Ascending aorta (tissue), 2 donors: ENCODE results near the gene ITSN1. TPM values are rescaled to one million over a fixed set of nuclear protein-coding genes. Genes with fewer than 3 reads are reported as not detected.

Experiments
- DNase-seq, 2 donors: peaks; one replicate each; pipeline ENCODE4 v3.0.0-alpha.2; 2019; ENCODE audit warnings: low spot score in 2 of 2
- H3K27ac ChIP-seq, 2 donors: fragments of 200-600 bp; sonication (generic); one replicate each; pipeline ENCODE4 v1.5.1; 2016 to 2017; ENCODE audit warnings: mild to moderate bottlenecking in 1 of 2
- H3K27me3 ChIP-seq: fragments of 200-600 bp; sonication (generic); one replicate; pipeline ENCODE4 v1.5.1; 2017
- H3K36me3 ChIP-seq, 2 donors: fragments of 200-600 bp; sonication (generic); one replicate each; pipeline ENCODE4 v1.5.1; 2016
- H3K4me1 ChIP-seq, 2 donors: fragments of 200-600 bp; sonication (generic); one replicate each; pipeline ENCODE4 v1.5.1; 2016 to 2017; ENCODE audit warnings: mild to moderate bottlenecking in 1 of 2
- H3K4me3 ChIP-seq, 2 donors: fragments of 200-600 bp; sonication (generic); one replicate each; pipeline ENCODE4 v1.5.1; 2016 to 2017; ENCODE audit warnings: mild to moderate bottlenecking in 1 of 2
- H3K9me3 ChIP-seq, 2 donors: fragments of 200-600 bp; sonication (generic); one replicate each; pipeline ENCODE4 v1.5.1; 2016
- intact Hi-C: fragments of 100-400 bp; cut with DNase I; formaldehyde crosslinking; loops from one replicate; pipeline ENCODE4 v1.15.1; 2023
- total RNA-seq: library from RNA; depleted of rRNA; stranded (reverse); fragments of >200 nt; gene quantifications from one replicate; pipeline ENCODE4 v1.1.0, GENCODE V29; 2016
- TF ChIP-seq, protein P1 (sequence below), 3 experiments: fragments of 200-600 bp in 2 of 3; fragments of 450-650 bp in 1 of 3; sonication (generic) in 2 of 3; IDR thresholded peaks; one replicate each; pipeline ENCODE4 v1.5.1; 2016 to 2019; ENCODE audit warnings: antibody characterized with exemption in 3 of 3, mild to moderate bottlenecking in 1 of 3, moderate library complexity in 1 of 3

The ITSN1 gene
- total RNA-seq, 1 donor from 2014 or later: 95.0 TPM

DNA sequence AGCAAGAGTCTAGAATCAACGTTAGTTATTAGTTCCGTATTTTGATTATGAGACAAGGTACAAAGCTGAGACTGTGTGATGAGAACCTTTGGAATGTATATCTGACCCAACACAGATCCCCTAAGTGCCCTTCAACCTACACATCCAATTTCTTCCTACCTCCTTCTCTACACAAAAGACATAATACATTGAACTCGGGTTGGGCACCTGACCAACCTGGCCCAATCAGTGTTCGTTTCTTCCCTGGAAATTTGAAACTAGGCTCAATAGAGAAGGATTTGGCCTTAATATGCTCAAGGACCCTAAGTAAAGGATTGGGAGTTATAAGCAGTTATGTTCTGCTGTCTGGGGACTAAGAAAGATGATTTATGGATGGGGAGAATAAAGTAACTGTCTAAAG, 12.1 kb downstream of the ITSN1 start:
- TF ChIP-seq, protein P1, sequence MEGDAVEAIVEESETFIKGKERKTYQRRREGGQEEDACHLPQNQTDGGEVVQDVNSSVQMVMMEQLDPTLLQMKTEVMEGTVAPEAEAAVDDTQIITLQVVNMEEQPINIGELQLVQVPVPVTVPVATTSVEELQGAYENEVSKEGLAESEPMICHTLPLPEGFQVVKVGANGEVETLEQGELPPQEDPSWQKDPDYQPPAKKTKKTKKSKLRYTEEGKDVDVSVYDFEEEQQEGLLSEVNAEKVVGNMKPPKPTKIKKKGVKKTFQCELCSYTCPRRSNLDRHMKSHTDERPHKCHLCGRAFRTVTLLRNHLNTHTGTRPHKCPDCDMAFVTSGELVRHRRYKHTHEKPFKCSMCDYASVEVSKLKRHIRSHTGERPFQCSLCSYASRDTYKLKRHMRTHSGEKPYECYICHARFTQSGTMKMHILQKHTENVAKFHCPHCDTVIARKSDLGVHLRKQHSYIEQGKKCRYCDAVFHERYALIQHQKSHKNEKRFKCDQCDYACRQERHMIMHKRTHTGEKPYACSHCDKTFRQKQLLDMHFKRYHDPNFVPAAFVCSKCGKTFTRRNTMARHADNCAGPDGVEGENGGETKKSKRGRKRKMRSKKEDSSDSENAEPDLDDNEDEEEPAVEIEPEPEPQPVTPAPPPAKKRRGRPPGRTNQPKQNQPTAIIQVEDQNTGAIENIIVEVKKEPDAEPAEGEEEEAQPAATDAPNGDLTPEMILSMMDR (IDR thresholded peaks at IDR 0.05): no peak
- H3K36me3 ChIP-seq: no peaks in the 10 kb centered on the region
- no peaks in the 10 kb centered on the region for H3K9me3 ChIP-seq
- no peak overlapping the region for H3K4me3 ChIP-seq
- DNase-seq: no peak
- no peak overlapping the region for H3K27ac ChIP-seq
- intact Hi-C loops: no loop called here
- no peaks in the 10 kb centered on the region for H3K27me3 ChIP-seq
- H3K4me1 ChIP-seq: peaks cover 0 to 27% of the 10 kb centered on the region in 2 donors

DNA sequence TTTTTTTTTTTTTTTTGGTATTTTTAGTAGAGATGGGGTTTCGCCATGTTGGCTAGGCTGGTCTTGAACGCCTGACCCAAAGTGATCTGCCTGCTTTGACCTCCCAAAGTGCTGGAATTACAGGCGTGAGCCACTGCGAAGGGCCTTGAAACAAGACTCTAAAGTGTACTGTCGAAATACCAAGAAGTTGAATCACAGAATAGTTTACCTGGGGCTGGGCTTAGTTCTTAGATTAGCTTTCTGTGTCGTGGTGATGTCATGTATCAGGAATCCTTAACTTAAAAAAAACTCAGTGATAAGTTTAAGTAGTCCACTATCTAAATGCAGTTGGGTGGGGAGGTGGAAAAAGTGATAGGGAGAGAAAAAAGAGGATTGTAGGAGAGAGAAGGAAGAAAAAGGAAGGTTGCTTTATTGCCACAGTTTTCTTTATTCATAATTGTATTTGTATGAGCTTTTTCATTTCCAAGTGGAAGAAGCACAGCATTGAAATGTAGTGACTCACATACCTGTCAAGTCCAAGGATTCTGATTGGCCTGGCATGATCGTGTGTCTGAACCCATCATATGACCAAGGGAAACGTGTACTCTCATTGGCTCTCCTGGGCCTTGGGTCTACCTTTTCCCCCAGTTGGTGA, 13.4 kb downstream of the ITSN1 start:
- no peaks in the 10 kb centered on the region for H3K27me3 ChIP-seq

DNA sequence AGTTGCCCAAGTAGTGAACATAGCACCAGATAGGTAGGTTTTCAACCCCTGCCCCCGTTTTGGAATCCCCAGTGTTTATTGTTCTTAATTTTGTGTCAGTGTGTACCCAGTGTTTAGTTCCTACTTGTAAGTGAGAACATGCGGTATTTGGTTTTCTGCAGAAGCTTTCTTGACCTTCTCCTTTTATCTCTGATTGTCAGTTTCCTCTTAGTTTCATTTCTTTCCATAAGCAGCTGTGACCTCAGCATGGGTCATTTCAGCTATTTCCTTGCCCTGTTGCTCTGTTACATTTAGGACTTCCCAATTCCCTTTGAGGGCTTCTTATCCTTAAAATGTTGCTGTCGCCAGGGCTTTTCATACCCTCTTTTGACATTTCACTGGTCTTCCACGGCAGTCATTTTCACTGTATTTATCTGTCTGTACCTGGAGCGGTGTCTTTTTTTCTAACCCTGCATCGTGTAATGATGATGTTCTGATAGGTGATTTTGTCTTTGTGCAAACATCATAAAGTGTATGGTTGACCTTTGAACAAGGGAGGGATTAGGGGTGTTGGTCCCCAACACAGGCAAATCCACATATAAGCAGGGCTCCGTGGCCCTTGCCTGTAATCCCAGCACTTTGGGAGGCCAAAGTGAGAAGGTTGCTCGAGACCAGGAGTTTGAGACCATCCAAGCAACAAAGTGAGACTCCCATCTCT, 15.0 kb downstream of the ITSN1 start:
- DNase-seq: no peak
- TF ChIP-seq, protein P1 (IDR thresholded peaks at IDR 0.05): no peak
- Histone ChIP-seq H3K36me3 (no peaks in the 10 kb centered on the region), H3K27ac (peak overlapping the region; percentile 8 to 14), H3K4me3 (no peak overlapping the region), H3K27me3 (no peaks in the 10 kb centered on the region), H3K4me1 (peaks cover 3 to 34% of the 10 kb centered on the region in 2 donors), H3K9me3 (no peaks in the 10 kb centered on the region)
- intact Hi-C loops: no loop called here

More for the DNA sequence above, 13.4 kb downstream of the ITSN1 start:
- TF ChIP-seq, protein P1 (IDR thresholded peaks at IDR 0.05): no peak
- Histone ChIP-seq H3K4me3 (no peak overlapping the region), H3K36me3 (no peaks in the 10 kb centered on the region), H3K9me3 (no peaks in the 10 kb centered on the region), H3K4me1 (peaks cover 3 to 34% of the 10 kb centered on the region in 2 donors), H3K27ac (peak overlapping the region; percentile 43 to 57)
- intact Hi-C loops: no loop called here
- DNase-seq: no peak

DNA sequence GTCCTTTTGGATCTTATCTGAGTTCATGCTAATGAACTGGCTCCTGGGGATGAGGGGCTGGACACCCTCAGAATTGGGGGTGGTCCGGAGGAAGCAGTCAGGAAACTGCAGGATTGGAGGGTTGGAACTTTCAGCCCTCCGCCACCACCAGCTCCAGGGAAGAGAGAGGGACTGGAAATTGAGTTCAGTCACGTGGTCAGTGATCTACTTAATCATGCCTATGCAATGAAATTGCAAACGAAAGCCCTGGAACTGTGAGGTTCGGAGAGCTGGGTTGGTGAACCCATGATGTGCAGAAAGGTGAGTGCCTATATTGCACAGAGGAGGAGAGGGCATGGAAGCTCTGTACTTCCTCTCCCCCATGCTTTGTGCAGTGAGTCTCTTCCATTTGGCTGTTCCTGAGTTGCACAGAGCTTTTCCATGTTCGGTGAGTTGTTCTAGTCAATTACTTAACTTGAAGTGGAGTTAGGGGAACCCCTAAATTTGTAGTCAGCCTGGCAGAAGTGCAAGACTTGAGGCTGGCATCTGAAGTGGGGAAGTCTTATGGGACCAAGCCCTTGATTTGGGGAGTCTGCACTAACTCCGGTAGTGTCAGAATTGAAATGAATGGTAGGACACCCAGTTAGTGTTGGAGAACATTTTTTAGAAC, 16.7 kb downstream of the ITSN1 start:
- intact Hi-C loops: no loop called here
- TF ChIP-seq, protein P1 (IDR thresholded peaks at IDR 0.05): no peak
- H3K36me3 ChIP-seq: no peaks in the 10 kb centered on the region
- no peak overlapping the region for H3K4me3 ChIP-seq
- H3K27me3 ChIP-seq: no peaks in the 10 kb centered on the region
- DNase-seq: no peak
- no peaks in the 10 kb centered on the region for H3K9me3 ChIP-seq
- H3K27ac ChIP-seq: peak overlapping the region in 1 of 2 donors; percentile 68
- peaks cover 3 to 34% of the 10 kb centered on the region in 2 donors for H3K4me1 ChIP-seq

DNA sequence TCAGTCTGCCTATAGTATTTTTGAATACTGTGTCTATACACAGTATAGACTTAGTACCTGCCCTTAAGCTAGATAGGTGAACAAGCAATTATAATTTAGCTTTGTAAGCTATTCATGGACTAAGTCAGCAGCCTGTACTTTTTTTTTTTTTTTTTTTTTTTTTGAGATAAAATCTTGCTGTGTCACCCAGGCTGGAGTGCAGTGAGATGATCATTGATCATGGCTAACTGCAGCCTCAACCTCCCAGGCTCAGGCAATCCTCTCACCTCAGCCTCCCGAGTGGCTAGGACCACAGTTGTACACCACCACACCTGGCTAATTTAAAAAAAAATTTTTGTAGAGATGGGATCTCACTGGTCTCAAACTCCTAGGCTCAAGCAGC, 17.3 kb downstream of the ITSN1 start:
- H3K27ac ChIP-seq: peak overlapping the region; percentile 68 to 74
- intact Hi-C loops: no loop called here

More for the DNA sequence above, 17.3 kb downstream of the ITSN1 start:
- Histone ChIP-seq H3K36me3 (no peaks in the 10 kb centered on the region), H3K27me3 (no peaks in the 10 kb centered on the region), H3K9me3 (no peaks in the 10 kb centered on the region), H3K4me1 (peaks cover 3 to 34% of the 10 kb centered on the region in 2 donors), H3K4me3 (no peak overlapping the region)
- TF ChIP-seq, protein P1 (IDR thresholded peaks at IDR 0.05): no peak
- DNase-seq: no peak
